ENCODE results near the gene TRIM9.
A peak's percentile ranks its signal among the peaks of the same experiment; 100 is the strongest.

TRIM9 gene

DNA sequence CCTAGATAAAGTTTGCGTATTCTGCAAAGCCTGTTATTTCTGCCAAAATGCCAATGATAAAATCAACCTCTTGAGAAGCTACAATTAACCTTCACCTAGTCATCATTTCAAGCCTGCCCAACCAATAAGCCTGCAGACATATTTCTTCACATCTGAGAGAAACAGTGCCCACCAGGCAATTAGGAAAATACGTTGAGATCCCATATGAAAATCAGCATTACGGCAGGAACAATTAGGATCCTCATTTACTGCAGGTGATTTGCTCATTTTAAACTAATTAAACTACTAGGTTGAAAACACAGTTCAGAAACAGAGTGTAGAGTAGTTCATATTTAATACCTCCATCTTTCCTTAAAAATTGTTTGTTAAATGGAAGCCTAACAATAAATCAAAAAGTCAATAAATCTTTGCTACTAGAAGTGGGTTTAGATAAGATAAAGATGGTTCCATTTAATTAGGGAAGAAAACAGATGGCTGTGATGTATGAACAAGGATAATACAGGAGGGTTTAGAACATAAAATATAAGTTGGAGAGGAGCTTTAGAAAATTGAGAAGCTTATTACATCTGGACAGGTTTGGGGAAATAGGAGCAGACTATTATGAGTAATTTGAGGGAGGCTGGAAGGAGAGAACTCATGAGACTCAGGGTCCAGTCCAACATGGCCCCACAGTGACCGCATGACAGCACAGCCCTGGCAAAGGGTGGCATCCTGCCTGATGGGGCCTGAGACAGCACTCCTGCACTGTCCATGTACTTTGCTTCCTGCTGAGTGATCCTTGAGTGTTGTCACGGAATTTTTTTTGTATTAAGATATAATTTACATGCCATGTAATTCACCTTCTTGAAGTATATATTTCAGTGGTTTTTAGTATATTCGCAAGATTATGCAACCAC lies 123.8 kb downstream of the TRIM9 start:
- peak; percentile 47; the same call in 1 of the 3 replicates for ATAC-seq
- TF ChIP-seq ZNF70 (CRISPR knock-in tag; IDR thresholded peaks at IDR 0.05) = no peak
- peak; percentile 71 for TF ChIP-seq ZFP3 (CRISPR knock-in tag; IDR thresholded peaks at IDR 0.05)
- peak; percentile 93 for TF ChIP-seq TCF4 (CRISPR knock-in tag; IDR thresholded peaks at IDR 0.05; ENCODE audit: borderline replicate concordance)
- no peak for TF ChIP-seq CSDC2 (CRISPR knock-in tag; IDR thresholded peaks at IDR 0.05)
- TF ChIP-seq PPARA (CRISPR knock-in tag; IDR thresholded peaks at IDR 0.05; ENCODE audit: borderline replicate concordance) = no peak
- no peak for TF ChIP-seq ZFP30 (CRISPR knock-in tag; IDR thresholded peaks at IDR 0.05)
- no peak for TF ChIP-seq ZC3H10 (CRISPR knock-in tag; IDR thresholded peaks at IDR 0.05)
- TF ChIP-seq, protein P1, sequence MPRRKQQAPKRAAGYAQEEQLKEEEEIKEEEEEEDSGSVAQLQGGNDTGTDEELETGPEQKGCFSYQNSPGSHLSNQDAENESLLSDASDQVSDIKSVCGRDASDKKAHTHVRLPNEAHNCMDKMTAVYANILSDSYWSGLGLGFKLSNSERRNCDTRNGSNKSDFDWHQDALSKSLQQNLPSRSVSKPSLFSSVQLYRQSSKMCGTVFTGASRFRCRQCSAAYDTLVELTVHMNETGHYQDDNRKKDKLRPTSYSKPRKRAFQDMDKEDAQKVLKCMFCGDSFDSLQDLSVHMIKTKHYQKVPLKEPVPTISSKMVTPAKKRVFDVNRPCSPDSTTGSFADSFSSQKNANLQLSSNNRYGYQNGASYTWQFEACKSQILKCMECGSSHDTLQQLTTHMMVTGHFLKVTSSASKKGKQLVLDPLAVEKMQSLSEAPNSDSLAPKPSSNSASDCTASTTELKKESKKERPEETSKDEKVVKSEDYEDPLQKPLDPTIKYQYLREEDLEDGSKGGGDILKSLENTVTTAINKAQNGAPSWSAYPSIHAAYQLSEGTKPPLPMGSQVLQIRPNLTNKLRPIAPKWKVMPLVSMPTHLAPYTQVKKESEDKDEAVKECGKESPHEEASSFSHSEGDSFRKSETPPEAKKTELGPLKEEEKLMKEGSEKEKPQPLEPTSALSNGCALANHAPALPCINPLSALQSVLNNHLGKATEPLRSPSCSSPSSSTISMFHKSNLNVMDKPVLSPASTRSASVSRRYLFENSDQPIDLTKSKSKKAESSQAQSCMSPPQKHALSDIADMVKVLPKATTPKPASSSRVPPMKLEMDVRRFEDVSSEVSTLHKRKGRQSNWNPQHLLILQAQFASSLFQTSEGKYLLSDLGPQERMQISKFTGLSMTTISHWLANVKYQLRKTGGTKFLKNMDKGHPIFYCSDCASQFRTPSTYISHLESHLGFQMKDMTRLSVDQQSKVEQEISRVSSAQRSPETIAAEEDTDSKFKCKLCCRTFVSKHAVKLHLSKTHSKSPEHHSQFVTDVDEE (CRISPR knock-in tag; IDR thresholded peaks at IDR 0.05) = 0 out of 2 replicates have a peak, but pooled peaks have one; percentile 47

DNA sequence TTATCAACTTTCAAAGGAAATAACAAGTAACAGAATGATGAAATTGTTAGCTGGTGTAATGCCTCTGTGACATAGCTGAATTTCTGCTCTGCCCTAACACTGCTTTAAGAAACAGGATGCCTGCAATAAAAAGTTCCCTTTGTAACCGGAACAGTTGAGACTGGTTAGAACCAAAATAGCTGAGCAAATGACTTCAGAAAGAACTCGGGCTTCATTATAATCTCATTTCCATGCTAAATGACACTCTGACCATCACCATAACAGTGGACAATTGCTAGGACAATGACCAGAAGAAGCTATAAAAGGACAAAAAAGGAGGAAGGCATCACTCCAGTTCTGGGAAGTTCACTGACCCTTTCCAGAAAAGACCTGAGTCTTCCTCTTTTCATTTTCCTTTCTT lies 127.1 kb downstream of the TRIM9 start:
- ATAC-seq = no peak
- TF ChIP-seq, protein P1 (CRISPR knock-in tag; IDR thresholded peaks at IDR 0.05) = no peak
- no peak for TF ChIP-seq OSR1 (CRISPR knock-in tag; IDR thresholded peaks at IDR 0.05)

DNA sequence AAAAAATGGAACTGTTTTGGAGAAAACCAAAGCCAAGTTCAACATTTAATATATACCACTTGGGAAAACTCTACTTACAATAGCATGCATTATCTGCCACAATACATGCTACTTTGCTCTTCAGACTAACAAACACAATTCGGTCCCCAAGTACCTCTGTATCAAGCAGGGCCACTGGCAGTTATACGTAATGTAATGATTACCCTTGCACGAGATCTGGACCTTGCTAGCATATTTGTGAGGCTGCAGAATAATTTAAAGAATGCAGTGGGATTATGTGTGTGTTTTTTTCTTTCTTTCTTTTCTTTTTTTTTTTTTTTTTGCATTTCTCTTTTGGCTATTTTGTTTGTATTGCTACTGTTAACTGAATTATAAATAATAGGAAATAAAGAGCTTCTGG lies 127.8 kb downstream of the TRIM9 start:
- TF ChIP-seq, protein P1 (CRISPR knock-in tag; IDR thresholded peaks at IDR 0.05) = no peak
- TF ChIP-seq ZNF565 (CRISPR knock-in tag; conservative IDR thresholded peaks at IDR 0.05; ENCODE audit: low read depth) (no peak), ESRRG (CRISPR knock-in tag; IDR thresholded peaks at IDR 0.05) (no peak), CSDC2 (CRISPR knock-in tag; IDR thresholded peaks at IDR 0.05) (no peak), ARNTL (CRISPR knock-in tag; IDR thresholded peaks at IDR 0.05; ENCODE audit: borderline replicate concordance, low read depth) (no peak), BACH2 (CRISPR knock-in tag; IDR thresholded peaks at IDR 0.05; ENCODE audit: borderline replicate concordance) (no peak), TCF4 (CRISPR knock-in tag; IDR thresholded peaks at IDR 0.05; ENCODE audit: borderline replicate concordance) (no peak), TOX (CRISPR knock-in tag; IDR thresholded peaks at IDR 0.05; ENCODE audit: borderline replicate concordance) (no peak), ZFP3 (CRISPR knock-in tag; IDR thresholded peaks at IDR 0.05) (no peak), ZFP30 (CRISPR knock-in tag; IDR thresholded peaks at IDR 0.05) (no peak)
- TF ChIP-seq, protein P2, sequence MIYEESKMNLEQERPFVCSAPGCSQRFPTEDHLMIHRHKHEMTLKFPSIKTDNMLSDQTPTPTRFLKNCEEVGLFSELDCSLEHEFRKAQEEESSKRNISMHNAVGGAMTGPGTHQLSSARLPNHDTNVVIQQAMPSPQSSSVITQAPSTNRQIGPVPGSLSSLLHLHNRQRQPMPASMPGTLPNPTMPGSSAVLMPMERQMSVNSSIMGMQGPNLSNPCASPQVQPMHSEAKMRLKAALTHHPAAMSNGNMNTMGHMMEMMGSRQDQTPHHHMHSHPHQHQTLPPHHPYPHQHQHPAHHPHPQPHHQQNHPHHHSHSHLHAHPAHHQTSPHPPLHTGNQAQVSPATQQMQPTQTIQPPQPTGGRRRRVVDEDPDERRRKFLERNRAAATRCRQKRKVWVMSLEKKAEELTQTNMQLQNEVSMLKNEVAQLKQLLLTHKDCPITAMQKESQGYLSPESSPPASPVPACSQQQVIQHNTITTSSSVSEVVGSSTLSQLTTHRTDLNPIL (CRISPR knock-in tag; IDR thresholded peaks at IDR 0.05; ENCODE audit: low read depth) = no peak
- TF ChIP-seq, protein P3, sequence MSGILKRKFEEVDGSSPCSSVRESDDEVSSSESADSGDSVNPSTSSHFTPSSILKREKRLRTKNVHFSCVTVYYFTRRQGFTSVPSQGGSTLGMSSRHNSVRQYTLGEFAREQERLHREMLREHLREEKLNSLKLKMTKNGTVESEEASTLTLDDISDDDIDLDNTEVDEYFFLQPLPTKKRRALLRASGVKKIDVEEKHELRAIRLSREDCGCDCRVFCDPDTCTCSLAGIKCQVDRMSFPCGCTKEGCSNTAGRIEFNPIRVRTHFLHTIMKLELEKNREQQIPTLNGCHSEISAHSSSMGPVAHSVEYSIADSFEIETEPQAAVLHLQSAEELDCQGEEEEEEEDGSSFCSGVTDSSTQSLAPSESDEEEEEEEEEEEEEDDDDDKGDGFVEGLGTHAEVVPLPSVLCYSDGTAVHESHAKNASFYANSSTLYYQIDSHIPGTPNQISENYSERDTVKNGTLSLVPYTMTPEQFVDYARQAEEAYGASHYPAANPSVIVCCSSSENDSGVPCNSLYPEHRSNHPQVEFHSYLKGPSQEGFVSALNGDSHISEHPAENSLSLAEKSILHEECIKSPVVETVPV (CRISPR knock-in tag; IDR thresholded peaks at IDR 0.05) = no peak
- TF ChIP-seq, protein P4, sequence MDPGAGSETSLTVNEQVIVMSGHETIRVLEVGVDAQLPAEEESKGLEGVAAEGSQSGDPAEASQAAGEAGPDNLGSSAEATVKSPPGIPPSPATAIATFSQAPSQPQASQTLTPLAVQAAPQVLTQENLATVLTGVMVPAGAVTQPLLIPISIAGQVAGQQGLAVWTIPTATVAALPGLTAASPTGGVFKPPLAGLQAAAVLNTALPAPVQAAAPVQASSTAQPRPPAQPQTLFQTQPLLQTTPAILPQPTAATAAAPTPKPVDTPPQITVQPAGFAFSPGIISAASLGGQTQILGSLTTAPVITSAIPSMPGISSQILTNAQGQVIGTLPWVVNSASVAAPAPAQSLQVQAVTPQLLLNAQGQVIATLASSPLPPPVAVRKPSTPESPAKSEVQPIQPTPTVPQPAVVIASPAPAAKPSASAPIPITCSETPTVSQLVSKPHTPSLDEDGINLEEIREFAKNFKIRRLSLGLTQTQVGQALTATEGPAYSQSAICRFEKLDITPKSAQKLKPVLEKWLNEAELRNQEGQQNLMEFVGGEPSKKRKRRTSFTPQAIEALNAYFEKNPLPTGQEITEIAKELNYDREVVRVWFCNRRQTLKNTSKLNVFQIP (CRISPR knock-in tag; IDR thresholded peaks at IDR 0.05; ENCODE audit: borderline replicate concordance, low read depth) = no peak
- TF ChIP-seq, protein P5, sequence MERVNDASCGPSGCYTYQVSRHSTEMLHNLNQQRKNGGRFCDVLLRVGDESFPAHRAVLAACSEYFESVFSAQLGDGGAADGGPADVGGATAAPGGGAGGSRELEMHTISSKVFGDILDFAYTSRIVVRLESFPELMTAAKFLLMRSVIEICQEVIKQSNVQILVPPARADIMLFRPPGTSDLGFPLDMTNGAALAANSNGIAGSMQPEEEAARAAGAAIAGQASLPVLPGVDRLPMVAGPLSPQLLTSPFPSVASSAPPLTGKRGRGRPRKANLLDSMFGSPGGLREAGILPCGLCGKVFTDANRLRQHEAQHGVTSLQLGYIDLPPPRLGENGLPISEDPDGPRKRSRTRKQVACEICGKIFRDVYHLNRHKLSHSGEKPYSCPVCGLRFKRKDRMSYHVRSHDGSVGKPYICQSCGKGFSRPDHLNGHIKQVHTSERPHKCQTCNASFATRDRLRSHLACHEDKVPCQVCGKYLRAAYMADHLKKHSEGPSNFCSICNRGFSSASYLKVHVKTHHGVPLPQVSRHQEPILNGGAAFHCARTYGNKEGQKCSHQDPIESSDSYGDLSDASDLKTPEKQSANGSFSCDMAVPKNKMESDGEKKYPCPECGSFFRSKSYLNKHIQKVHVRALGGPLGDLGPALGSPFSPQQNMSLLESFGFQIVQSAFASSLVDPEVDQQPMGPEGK (CRISPR knock-in tag; IDR thresholded peaks at IDR 0.05; ENCODE audit: borderline replicate concordance) = no peak
- no peak for ATAC-seq
